Lower lobe of right lung (tissue), 2 donors: ENCODE data around the gene SETD1B. TPM values are rescaled to one million over a fixed set of nuclear protein-coding genes. Genes with fewer than 3 reads are reported as not detected.

Experiments
- ATAC-seq, 2 donors: fragments of 200-7000 bp; cut with Tn5 transposase; one replicate each; pipeline ENCODE4 v1.9.1; 2020 to 2022; ENCODE audit warnings: mild to moderate bottlenecking in 2 of 2, moderate library complexity in 2 of 2
- DNase-seq: peaks from one replicate; pipeline ENCODE4 v3.0.0-alpha.2; 2020
- H3K27ac ChIP-seq: fragments of 200-600 bp; one replicate; pipeline ENCODE4 v1.8.0; 2022
- H3K27me3 ChIP-seq: fragments of 200-600 bp; one replicate; pipeline ENCODE4 v1.8.0; 2022; ENCODE audit warnings: low read depth
- H3K36me3 ChIP-seq: fragments of 200-600 bp; one replicate; pipeline ENCODE4 v1.8.0; 2022; ENCODE audit warnings: mild to moderate bottlenecking
- H3K4me1 ChIP-seq: fragments of 200-600 bp; one replicate; pipeline ENCODE4 v1.8.0; 2022
- H3K4me3 ChIP-seq: fragments of 200-600 bp; one replicate; pipeline ENCODE4 v1.8.0; 2022; ENCODE audit warnings: mild to moderate bottlenecking
- H3K9me3 ChIP-seq: fragments of 200-600 bp; one replicate; pipeline ENCODE4 v1.8.0; 2022
- intact Hi-C: fragments of 100-400 bp; cut with DNase I; formaldehyde crosslinking; loops from one replicate; pipeline ENCODE4 v1.11.0; 2022
- total RNA-seq: library from RNA; stranded (reverse); fragmentation: NEBNext Ultra II Directional; extraction: Animal tissue kit (Norgen Biotek cat#: 25700); gene quantifications from one replicate; pipeline ENCODE4 v1.2.1, GENCODE V29; 2021
- TF ChIP-seq, protein P1 (sequence below): fragments of 200-600 bp; IDR thresholded peaks from one replicate; pipeline ENCODE4 v1.8.0; 2022; ENCODE audit warnings: antibody characterized with exemption, mild to moderate bottlenecking
- donor health status: DM: no; HTN: yes; CAD: no; lungs with severe emphysema.

The SETD1B gene
- total RNA-seq, 1 donor from 2014 or later, result 19.7 TPM

DNA sequence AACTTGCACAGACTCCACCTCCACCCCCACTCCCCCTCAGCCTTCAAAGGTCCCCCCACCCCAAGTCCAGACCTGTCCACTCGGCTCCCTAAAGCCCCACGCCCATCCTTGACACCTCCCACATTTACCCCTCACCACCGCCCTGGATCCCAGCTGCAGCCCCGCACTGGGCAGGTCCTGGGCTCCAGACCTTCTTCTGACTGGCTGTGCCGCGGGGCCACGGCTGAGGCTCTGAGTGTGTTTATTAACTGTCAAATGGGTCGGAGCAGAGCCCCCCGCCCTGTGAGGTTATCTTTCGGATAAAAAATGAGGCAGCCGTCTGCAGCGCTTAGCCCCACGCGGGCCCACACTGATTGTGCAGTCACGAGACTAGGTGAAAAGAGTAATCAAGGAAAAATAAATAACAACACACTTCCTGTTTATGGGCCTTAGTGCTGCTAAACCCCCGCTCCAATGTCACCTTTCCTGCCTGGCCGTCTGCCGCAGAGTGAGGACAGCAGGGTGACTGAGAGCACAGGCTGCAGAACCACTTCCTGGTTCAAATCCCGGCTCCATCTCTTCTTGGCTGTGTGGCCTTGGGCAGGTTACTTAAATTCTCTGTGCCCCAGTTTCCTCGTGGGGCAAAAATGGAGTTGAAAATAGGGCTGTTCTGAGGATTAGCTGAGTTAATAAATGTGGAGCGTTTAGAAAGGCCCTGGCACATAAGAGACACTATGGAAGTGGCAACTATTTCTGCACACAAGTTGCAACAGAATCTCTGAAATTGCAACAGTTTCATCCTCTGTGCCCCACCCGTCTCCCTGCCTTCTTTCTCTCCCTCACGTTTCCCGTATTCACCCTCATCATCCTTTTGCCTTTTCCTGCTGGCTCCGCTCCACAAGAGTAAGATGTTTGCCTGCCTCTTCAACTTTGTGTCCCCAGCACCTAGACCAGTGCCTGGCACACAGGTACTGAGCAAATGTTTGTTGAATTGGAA lies 9.4 kb downstream of the SETD1B start:
- ATAC-seq (no peak), DNase-seq (peak; percentile 51)
- peaks cover 37% of the 10 kb centered on the region for H3K4me1 ChIP-seq
- peak overlapping the region; percentile 74 for H3K4me3 ChIP-seq
- H3K27ac ChIP-seq, result peak overlapping the region; percentile 25
- H3K27me3 ChIP-seq, result no peaks in the 10 kb centered on the region
- TF ChIP-seq, protein P1, sequence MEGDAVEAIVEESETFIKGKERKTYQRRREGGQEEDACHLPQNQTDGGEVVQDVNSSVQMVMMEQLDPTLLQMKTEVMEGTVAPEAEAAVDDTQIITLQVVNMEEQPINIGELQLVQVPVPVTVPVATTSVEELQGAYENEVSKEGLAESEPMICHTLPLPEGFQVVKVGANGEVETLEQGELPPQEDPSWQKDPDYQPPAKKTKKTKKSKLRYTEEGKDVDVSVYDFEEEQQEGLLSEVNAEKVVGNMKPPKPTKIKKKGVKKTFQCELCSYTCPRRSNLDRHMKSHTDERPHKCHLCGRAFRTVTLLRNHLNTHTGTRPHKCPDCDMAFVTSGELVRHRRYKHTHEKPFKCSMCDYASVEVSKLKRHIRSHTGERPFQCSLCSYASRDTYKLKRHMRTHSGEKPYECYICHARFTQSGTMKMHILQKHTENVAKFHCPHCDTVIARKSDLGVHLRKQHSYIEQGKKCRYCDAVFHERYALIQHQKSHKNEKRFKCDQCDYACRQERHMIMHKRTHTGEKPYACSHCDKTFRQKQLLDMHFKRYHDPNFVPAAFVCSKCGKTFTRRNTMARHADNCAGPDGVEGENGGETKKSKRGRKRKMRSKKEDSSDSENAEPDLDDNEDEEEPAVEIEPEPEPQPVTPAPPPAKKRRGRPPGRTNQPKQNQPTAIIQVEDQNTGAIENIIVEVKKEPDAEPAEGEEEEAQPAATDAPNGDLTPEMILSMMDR, result no peak
- intact Hi-C loops, result no loop called here
- no peaks in the 10 kb centered on the region for H3K9me3 ChIP-seq
- H3K36me3 ChIP-seq, result peaks cover 72% of the 10 kb centered on the region

DNA sequence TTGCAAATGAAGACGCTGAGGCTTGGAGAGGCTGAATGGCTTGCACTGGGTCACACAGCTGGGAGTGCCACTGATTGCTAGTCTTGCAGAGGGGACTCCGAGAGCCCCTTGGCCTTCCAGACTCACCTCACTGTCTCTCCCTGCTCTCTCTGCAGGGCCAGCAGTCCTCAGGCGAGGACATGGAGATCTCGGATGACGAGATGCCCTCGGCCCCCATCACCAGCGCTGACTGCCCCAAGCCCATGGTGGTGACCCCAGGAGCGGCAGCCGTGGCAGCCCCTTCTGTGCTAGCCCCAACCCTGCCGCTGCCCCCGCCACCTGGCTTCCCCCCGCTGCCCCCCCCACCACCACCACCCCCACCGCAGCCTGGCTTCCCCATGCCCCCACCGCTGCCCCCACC lies 10.1 kb downstream of the SETD1B start:
- no peaks in the 10 kb centered on the region for H3K9me3 ChIP-seq
- H3K27me3 ChIP-seq, result no peaks in the 10 kb centered on the region
- ATAC-seq, result no peak
- intact Hi-C loops, result no loop called here
- H3K4me1 ChIP-seq, result peaks cover 37% of the 10 kb centered on the region
- H3K4me3 ChIP-seq, result no peak overlapping the region
- peaks cover 73% of the 10 kb centered on the region for H3K36me3 ChIP-seq
- TF ChIP-seq, protein P1, result no peak
- no peak overlapping the region for H3K27ac ChIP-seq
- no peak for DNase-seq

GRCh38 chr12:121814429-121815119 lies 10.8 kb downstream of the SETD1B start:
- TF ChIP-seq, protein P1, result no peak
- no peak for ATAC-seq
- Histone ChIP-seq H3K27ac (no peak overlapping the region), H3K9me3 (no peaks in the 10 kb centered on the region), H3K27me3 (no peaks in the 10 kb centered on the region), H3K36me3 (peaks cover 73% of the 10 kb centered on the region), H3K4me1 (peaks cover 37% of the 10 kb centered on the region), H3K4me3 (no peak overlapping the region)
- DNase-seq, result peak; percentile 43
- intact Hi-C loops, result no loop called here

DNA sequence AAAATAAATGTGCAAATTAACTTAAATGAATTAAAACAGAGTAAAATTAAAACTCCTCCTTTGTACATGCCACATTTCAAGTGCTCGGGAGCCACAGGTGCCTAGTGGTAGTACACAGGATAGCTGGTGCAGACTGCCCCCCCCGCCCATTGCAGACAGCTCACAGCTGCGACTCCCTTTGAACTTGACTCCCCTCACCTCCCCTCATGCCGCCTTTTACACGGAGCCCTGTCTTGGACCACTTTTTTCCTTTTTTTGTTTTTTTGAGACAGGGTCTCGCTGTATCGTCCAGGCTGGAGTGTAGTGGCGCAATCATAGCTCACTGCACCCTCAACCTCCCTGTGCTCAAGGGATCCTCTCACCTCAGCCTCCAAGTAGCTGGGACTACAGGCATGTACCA lies 11.5 kb downstream of the SETD1B start:
- no peak for DNase-seq
- Histone ChIP-seq H3K9me3 (no peaks in the 10 kb centered on the region), H3K27me3 (no peaks in the 10 kb centered on the region), H3K27ac (no peak overlapping the region), H3K4me1 (peaks cover 37% of the 10 kb centered on the region), H3K36me3 (peaks cover 73% of the 10 kb centered on the region), H3K4me3 (no peak overlapping the region)
- ATAC-seq, result no peak
- intact Hi-C loops, result no loop called here
- TF ChIP-seq, protein P1, result no peak

DNA sequence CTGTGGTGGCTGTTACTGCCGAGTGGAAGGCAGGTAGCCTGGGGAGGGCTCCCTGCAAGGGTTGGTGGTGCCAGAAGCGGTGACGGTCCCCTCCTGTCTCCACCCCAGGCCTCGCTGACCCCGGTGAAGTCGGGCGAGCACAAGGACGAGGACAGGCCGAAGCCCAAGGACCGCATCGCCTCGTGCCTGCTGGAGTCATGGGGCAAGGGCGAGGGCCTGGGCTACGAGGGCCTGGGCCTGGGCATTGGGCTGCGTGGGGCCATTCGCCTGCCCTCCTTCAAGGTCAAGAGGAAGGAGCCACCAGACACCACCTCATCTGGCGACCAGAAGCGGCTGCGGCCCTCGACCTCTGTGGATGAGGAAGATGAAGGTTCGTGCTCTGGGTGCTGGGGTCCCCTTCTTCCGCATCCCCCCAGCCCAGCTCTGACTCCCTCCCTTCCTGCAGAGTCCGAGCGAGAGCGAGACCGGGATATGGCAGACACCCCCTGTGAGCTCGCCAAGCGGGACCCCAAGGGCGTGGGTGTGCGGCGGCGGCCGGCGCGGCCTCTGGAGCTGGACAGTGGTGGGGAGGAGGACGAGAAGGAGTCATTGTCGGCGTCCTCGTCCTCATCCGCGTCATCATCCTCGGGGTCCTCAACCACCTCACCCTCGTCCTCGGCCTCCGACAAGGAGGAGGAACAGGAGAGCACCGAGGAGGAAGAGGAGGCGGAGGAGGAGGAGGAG lies 13.3 kb downstream of the SETD1B start:
- H3K27me3 ChIP-seq, result no peaks in the 10 kb centered on the region
- H3K27ac ChIP-seq, result no peak overlapping the region
- H3K36me3 ChIP-seq, result peaks cover 82% of the 10 kb centered on the region
- intact Hi-C loops, result no loop called here
- no peak for ATAC-seq
- no peak for DNase-seq
- TF ChIP-seq, protein P1, result no peak
- H3K9me3 ChIP-seq, result no peaks in the 10 kb centered on the region
- H3K4me1 ChIP-seq, result peaks cover 19% of the 10 kb centered on the region
- H3K4me3 ChIP-seq, result no peak overlapping the region
